HG02678 (cell line): ENCODE results near the gene CAPN14.

Experiments used
- ATAC-seq: cut with Tn5 transposase; IDR thresholded peaks from one replicate; pipeline ENCODE4 v1.9.1; 2021; ENCODE audit warnings: mild to moderate bottlenecking, moderate library complexity; ENCODE audit not compliant: unreplicated experiment

The CAPN14 gene

GRCh38 chr2:31147645-31148044 is 69.7 kb downstream of the CAPN14 start:
- no peak for ATAC-seq

DNA sequence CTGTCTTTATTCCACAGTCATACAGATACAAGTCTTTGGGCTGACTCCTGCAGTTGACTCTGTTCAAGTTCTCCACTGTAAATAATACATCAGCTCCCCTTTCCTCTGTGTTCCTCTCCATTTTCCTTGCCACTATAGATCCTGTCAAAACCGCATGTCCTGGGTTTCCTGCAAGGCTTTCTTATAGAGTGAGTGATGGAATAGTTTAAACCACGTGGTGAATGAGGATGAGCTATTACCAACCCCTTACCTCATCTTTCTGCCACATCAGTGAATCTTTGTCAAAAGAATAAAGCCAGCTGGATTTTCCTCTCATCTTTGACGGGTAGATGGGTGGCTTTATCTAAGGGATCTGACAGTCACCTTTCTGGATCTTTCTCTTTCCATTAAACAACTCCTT is 75.2 kb downstream of the CAPN14 start:
- ATAC-seq, result no peak

DNA sequence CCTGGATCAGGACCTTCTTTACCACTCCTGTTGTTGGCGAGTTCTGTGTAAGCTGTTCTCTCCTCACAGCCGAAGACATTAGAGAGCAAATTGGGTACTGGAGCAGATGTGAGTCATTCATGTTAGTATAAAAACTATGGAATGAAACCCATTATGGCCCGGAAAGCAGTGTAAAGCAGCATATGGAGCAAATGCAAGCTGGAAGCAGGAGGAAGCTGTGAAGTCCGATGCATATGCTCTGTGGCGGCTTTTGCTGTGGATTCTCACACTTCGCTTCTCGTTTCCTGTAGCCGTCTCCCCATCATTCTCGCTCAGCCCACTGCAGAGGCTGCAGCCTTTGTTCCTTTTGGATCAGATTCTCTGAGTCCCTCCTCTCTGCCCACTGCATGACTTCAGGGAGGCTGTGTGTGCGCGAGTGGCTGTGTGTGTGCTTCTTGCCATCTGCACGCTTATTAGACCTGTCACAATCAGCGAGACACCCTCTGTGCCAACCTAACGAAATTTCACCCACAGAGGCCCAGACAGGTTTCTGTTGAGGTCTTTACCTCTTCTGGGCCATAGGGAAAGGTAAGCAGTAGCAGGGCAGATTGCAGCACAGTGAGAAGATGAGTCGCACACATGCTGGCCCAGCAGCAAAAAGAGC is 75.8 kb downstream of the CAPN14 start:
- ATAC-seq, result no peak

DNA sequence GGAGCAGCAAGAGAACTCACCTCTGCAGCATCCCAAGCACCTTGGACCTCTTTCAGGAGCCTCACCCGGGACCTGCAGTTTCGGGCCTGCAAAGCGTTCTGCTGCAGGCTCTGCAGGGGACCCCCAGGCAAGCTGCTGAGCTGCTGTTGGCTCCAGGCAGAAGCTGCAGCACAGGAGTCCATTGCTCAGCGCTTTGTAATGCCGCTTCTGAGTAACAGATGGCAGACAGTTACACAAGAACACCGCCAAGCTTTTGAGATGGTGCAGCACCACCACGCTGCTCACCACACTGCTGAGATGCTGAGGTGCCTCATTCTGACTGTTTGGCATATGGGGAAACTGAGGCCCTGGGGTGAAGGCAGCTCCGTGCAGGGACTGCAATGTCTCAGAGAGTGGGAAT is 77.2 kb downstream of the CAPN14 start:
- ATAC-seq, result no peak

DNA sequence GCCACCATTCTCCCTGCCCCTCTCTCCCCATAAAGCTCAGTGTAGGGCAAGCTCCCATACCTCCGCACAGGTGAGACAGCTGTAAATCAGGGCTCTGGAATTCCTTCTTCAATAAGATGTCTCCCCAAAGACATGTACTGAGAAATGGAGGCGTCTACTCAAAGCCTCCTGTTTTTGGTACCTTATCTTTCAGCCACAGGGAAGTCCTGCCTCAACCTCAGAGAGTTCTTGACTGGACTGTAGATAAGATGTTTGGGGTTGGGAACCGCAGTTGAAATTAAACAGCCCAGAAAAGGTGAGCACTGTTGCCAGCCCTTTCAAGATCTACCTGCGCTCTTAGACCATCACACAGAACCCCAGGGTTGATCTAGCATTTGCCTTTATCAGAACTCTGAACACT is 77.6 kb downstream of the CAPN14 start:
- ATAC-seq, result no peak

DNA sequence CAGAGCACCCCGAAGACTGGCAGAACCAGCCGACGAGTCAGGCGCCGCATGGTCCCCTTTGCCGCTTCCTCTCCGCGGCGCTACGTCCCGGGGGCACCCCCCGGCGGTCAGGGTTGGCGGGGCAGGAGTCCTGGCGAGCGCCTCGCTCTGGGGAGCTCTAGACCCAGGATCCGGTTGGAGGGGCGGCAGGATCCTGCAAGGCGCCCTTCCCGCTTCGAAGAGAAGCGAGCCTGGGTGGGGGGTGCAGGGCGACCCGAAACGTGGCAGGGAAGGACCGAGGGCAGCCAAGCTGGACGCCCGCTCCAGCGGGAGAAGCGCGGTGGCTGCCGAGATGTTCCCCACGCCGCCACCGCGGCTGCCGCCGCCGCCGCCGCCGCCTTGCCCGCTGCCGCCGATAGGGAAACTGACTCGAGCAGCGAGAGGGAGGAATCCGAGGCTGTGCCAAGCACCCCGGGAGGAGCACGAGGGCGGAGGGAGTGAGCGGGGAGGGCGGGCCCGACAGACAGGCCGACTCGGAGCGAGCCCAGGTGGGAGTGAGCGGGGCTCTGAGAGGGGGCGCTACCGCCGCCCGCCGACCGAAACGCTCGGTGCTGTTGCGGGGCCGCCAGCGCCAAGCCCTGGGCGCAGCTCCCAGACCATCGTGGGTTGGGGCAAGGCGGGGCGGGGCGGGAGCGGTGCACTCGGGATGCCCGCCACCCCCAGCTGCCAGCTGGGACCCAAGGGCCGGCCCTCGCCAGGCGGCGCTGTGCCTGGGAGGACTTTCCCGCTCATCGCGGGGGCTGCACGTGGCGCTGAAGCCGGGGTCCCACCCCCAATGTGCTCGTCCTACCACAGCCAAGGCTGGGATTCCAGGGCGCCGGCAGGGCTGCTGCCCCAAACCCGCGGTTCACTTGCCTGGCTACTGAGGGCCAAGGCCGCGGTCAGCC is 79.0 kb downstream of the CAPN14 start, which contains the start of gene GALNT14:
Gene GALNT14, minus strand, starts transcription at position 404 of the 926 bp plus-strand sequence. Its CDS starts 354 bp downstream, at position 50.
- ATAC-seq, result peak; percentile 63

DNA sequence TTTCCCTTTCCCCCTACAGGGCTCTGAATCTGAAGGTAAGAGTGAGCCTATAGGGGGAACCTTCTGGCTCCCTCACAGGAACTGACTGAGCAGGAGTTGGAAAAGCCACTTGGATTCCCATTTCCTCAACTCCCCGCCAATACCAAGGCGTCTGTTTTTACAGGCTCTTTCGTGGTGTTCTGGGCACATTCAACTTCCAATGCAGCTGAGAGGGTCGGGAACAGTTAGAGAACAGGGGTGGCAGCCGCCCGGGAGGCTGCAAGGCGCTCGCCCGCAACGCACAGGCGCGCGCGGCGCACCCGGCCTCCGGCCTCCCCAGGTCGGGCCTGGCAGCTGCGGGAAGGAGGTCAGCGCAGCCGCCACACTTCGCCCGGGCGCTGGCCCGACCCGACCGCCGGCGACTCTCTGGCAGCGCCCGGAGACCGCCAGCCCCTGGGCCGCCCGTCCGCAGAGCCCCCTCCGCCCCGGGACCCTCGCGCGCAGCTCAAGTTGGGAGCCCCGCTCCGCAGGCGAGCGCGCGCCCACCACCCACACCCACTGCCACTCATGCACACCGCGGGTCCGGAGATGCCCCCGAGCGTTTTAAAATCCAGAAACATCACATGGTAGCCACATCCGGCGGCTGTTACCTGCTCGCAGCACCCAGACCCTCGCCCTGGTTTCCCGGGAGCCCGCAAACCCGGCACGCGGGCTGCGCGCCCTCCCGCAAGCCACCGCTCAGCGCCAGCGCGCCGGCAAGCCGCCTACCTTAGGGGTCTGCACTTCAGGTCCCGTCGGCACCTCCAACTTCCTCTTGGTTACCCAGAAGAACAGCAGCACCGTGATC is 79.9 kb downstream of the CAPN14 start:
- no peak for ATAC-seq

- no peak for ATAC-seq
These were observed 80.6 kb downstream of the CAPN14 start for GRCh38 chr2:31136732-31137131.

DNA sequence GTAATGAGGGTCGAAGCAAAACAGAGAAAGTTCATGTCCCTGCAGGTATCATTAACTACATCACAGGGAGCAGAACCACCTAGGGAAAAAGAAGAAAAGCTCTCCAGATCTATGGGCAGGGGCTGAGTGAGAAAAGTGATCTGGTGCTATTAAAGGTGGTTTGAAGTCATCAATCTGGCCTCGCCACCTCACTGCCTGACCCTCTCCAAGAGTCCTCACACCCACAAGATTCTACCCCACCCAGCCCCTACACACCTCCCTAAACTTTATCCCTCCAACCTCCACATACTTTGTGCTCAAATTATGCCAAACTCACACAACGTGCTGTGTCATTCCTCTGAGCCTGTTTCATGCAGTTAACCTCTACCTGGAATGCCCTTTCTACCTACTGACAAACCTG is 81.3 kb downstream of the CAPN14 start:
- no peak for ATAC-seq

- ATAC-seq, result no peak
These were observed 82.8 kb downstream of the CAPN14 start for GRCh38 chr2:31134480-31134879.

DNA sequence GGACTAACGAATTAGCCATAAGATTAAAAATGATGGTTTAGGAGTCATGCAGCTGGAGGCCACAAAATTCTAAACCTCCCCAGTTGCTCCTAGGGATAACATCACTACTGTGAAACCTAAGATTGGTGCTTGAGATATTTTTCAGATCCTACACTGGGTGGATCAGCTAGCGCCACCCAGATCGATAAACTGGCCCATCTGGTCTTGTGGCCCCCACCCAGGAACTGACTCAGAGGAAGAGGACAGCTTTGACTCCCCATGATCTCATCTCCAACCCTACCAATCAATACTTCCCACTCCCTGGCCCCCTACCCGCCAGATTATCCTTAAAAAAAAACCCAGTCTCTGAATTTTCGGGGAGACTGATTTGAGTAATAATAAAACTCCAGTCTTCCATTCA is 84.5 kb downstream of the CAPN14 start:
- ATAC-seq, result no peak

- ATAC-seq, result no peak
These were observed 85.4 kb downstream of the CAPN14 start for GRCh38 chr2:31131871-31132270.

- no peak for ATAC-seq
These were observed 87.7 kb downstream of the CAPN14 start for GRCh38 chr2:31129375-31130171.

DNA sequence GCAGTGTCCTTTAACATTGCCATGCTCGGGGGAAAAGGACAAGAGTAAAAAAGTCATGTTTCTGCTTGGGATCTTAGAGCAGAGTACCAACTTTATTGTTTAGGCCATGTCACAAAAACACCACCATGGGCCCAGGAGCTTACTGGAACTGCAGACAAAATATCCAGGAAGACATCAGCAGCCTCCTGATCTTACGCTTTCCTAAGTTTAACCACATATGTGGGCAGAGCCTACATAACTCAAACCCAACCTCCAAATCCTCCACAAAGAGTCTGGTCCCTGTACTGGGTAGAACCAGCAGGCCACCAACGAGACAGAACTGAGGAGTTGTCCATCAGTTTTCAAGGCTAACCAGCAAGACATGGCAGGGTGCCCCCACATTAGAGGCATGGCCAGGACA is 89.4 kb downstream of the CAPN14 start:
- no peak for ATAC-seq

DNA sequence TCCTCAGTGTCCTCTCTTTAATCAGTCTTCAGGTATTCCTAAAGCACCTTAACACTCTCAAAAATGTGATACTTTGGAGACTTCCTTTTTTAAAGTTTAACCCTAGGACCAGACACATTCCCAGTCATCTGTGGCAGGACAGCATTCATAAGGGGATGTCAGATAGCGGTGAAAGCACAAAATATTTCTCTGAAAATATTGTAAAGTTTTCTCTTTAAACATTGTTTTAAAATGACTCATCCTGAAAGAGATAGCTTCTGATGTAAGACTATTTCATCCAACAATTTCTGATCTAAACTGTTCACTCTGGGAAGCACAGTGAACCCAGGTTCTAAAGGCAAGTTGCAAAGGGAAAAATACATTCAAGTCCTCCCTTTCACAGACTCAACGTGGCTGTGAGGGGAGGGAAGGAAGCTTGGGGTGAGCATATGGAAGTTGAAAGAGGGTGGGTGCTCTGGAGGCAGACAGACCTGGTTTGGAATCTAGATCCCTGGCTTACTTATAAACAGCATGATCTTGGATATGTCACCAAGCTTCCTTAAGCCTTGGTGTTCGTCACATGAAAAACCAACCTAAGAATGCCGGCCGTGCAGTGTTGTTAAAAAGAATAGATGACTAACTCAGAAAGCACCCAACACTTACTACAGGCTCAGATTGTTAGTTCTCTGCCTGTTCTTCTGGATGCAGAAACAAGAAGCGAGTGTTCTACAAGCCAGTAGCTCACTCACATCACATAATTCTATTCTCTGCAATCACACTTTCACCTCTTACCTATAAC is 91.2 kb downstream of the CAPN14 start:
- no peak for ATAC-seq

DNA sequence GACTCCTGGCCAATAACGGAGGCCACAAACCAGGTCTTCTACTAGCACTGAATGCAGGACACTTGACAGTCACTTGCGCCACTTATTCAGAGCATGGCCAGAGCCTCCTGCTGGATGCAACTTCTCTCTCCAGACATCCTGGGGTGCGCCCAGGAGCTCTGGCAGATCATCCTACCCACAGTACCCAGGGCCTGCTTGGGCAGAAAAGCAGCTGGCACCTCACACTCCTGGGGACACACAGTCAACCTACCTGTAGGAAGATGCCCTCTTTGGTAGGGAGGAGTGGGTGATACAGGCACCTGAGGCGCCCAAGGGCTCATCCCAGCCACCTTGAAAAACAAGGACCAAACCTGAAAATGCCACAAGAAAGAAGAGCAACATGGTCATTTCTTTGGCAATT is 92.4 kb downstream of the CAPN14 start:
- ATAC-seq, result no peak
